LNCaP clone FGC (cell line): ENCODE results near the gene SLC26A5.
A peak's percentile ranks its signal among the peaks of the same experiment; 100 is the strongest.
"Not testable (repeated sequence)": the region's sequence is repeated elsewhere in the genome, so short reads cannot be mapped to it uniquely, and the experiment has no call there.

ENCODE experiments used
- DNase-seq: peaks from one replicate; pipeline ENCODE4 v3.0.0-alpha.2; 2011; ENCODE audit warnings: low read depth
- H3K4me3 ChIP-seq: 2 replicates; pipeline ENCODE4 v1.5.1; 2011; ENCODE audit warnings: mild to moderate bottlenecking, low read depth, low read length, control low read depth
- TF ChIP-seq, protein P1 (sequence below): IDR thresholded peaks from 2 replicates; pipeline ENCODE4 v1.5.1; 2012; ENCODE audit warnings: mild to moderate bottlenecking; ENCODE audit not compliant: control insufficient read depth, insufficient read depth; ENCODE audit errors: extremely low read depth

SLC26A5 gene

DNA sequence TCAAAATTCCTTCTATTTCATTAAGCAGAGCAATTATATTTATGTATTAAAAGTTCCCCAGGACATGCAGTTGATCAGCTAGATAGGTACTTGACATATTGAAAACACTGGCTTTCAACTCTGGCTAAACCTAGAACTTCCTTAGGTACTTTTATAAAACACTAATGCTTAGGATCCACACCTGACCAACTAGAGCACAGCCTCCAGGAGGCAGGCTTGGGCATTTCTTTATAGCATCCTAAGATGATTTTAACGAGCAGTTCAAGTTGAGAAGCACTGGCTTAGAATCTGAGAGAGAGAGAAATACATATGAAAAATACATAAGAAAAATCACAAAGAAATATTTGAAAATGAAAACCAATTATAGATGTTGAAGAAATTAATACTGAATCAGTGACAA is 20.8 kb downstream of the SLC26A5 start:
- DNase-seq, result no peak
- TF ChIP-seq, protein P1, sequence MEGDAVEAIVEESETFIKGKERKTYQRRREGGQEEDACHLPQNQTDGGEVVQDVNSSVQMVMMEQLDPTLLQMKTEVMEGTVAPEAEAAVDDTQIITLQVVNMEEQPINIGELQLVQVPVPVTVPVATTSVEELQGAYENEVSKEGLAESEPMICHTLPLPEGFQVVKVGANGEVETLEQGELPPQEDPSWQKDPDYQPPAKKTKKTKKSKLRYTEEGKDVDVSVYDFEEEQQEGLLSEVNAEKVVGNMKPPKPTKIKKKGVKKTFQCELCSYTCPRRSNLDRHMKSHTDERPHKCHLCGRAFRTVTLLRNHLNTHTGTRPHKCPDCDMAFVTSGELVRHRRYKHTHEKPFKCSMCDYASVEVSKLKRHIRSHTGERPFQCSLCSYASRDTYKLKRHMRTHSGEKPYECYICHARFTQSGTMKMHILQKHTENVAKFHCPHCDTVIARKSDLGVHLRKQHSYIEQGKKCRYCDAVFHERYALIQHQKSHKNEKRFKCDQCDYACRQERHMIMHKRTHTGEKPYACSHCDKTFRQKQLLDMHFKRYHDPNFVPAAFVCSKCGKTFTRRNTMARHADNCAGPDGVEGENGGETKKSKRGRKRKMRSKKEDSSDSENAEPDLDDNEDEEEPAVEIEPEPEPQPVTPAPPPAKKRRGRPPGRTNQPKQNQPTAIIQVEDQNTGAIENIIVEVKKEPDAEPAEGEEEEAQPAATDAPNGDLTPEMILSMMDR, result peak; percentile 35
- H3K4me3 ChIP-seq, result no peak overlapping the region

DNA sequence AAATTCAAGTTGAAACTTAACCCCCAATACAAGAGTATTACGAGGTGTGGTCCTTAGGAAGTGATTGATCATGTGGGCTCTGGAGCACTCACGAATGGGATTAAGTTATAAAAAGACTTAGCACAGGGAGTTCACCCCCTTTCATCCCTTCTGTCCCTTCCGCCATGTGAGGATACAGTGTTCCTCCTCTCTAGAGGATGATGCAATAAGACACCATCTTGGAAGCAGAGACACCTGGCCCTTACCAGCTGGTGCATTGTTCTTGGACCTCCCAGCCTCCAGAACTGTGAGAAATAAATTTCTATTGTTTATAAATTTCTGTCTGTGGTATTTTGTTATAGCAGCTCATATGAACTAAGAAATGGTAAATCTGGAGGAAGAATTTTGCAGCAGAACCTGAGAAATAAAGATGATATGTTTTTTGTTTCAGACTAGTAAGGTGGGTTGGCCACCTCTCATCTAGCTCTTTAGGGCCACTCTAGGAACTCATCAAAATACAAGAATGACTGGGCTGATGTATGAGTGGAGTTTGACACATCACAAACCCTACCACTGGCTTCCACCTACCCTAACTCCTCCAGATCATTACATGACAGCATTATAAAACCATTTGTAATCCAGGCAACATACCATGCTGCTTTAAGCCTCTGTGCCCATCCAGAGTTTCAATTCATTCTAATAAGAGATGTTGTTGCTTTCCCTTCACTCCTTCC is 22.4 kb downstream of the SLC26A5 start:
- TF ChIP-seq, protein P1, result no peak
- DNase-seq, result no peak
- H3K4me3 ChIP-seq, result no peak overlapping the region

DNA sequence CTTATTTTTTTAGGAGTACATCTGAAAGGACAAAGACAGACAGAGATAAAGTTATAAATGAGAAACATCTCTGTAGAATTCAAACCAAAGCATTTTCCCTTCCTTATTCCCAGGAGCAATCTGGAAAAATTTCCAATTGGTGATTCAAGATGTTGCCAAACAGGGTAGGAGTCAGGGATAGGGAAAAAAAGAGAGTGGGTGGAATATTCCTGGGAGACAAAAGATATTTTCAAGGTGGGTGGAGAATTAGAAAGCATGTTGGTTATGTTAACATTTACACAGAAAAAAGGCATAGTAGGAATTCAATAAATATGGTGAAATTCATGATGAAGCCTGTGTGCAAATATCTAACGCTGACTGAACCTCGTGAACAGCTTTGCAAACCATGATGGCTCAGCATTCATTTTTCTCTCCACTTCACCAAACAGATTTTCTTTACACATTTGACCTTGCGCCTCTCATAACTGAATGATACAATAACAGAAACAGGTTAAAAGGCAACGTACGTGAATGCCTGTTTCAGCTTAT is 25.1 kb downstream of the SLC26A5 start:
- no peak overlapping the region for H3K4me3 ChIP-seq
- DNase-seq, result no peak
- TF ChIP-seq, protein P1, result no peak

DNA sequence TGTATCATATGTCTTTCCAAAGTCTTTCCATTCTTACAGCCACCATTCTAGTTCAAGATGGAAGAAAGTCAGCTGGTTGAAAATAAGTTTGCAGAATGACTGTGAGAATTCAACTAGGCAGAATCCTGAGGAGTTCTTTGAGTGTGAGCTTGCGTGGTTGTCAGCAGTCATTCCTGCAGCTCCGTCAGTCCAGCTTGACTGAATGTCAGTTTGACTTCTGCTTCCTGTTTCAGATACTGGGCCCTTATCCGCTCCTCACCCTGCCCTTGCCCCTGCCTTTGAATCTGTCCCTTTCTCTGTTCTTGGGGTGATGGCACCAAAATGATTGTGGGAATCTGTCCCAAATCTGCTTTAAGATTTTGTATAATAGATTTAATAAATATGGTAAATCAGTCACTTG is 27.8 kb downstream of the SLC26A5 start:
- TF ChIP-seq, protein P1, result no peak
- H3K4me3 ChIP-seq, result no peak overlapping the region
- no peak for DNase-seq

DNA sequence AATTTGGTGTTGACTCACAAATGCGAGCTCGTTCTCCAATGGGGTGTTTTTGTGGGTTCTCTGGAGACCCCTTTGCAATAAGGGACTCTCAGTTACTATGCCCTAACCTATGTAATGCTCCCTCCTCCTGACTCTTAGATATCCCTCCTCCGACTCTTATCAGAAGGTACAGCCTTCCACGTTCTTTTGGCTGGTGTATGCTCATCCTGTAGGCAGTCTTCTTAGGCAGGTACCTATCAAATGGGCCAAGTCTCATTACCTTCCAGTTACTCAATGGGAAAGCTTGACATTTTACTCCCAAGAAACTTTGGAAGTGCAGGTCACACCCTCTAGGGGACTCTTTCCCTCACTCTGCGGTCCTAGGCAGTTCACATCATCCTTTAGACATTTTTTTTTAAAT is 32.6 kb downstream of the SLC26A5 start:
- no peak for DNase-seq
- H3K4me3 ChIP-seq, result no peak overlapping the region
- TF ChIP-seq, protein P1, result no peak

DNA sequence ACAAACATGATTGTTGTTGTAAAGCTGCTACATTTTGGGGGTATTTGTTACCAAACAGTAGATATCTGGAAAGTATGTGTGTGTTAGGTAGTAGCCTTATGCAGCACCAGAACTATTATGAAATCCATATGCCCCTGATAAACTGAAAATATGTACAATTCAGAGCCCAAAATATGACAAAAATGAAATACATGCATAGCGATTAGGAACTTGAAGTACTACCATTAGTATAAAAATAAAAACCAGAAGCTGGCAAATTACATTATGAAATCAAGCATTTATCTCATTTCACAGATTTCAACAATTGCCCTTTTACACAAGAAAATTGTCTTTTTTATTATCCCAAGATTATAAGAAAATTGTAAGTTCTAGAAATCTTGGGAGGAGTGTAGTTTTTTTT is 33.9 kb downstream of the SLC26A5 start:
- TF ChIP-seq, protein P1, result no peak
- DNase-seq, result no peak
- H3K4me3 ChIP-seq, result no peak overlapping the region

DNA sequence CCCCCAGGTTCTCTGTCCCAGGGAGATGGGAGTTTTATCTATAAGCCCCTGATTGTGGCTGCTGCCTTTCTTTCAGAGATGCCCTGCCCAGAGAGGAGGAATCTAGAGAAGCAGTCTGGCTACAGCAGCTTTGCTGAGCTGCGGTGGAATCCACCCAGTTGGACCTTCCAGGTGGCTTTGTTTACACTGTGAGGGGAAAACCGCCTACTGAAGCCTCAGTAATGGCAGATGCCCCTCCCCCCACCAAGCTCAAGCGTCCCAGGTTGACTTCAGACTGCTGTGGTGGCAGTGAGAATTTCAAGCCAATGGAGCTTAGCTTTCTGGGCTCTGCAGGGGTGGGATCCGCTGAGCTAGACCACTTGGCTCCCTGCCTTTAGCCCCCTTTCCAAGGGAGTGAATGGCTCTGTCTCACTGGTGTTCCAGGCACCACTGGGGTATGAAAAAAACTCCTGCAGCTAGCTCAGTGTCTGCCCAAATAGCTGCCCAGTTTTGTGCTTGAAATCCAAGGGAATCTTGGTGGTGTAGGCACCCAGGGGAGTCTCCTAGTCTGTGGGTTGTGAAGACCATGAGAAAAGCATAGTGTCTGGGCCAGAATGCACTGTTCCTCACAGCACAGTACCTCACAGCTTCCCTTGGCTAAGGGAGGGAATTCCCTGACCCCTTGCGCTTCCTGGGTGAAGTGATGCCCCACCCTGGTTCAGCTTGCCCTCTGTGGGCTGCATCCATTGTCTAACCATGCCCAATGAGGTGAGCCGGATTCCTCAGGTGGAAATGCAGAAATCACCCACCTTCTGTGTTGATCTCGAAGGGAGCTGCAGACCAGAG is 40.0 kb downstream of the SLC26A5 start:
- H3K4me3 ChIP-seq, DNase-seq: not testable (repeated sequence)

DNA sequence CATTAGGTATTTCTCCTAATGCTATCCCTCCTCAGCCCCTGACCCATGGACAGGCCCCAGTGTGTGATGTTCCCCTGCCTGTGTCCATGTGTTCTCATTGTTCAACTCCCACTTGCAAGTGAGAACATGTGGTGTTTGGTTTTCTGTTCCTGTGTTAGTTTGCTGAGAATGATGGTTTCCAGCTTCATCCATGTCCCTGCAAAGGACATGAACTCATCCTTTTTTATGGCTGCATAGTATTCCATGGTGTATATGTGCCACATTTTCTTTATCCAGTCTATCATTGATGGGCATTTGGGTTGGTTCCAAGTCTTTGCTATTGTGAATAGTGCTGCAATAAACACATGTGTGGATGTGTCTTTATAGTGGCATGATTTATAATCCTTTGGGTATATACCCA is 46.3 kb downstream of the SLC26A5 start:
- not testable (repeated sequence) for H3K4me3 ChIP-seq, DNase-seq
